Measurements from ENCODE around the gene NSUN2. TPM values are rescaled to one million over a fixed set of nuclear protein-coding genes. Genes with fewer than 3 reads are reported as not detected.

The NSUN2 gene
- total and polyA plus RNA-seq, 10 donors: 42.4 to 77.8 (median 56.9) TPM

GRCh38 chr5:6604946-6605345 lies 27.9 kb downstream of the NSUN2 start:
- no peaks in the 10 kb centered on the region for H3K27me3 ChIP-seq (replicated peaks in 1 of 7)
- WGBS, 5 donors: 96 to 98% (median 97%) methylated on average over 12 of the region's 12 CpGs
- peaks cover 18 to 100% (median 98%) of the 10 kb centered on the region in 6 donors for H3K36me3 ChIP-seq

GRCh38 chr5:6604341-6604740 lies 28.5 kb downstream of the NSUN2 start:
- WGBS, 5 donors: 83 to 96% (median 94%) methylated on average over 5 to 6 of the region's 6 CpGs
- H3K27me3 ChIP-seq (replicated peaks in 1 of 7): no peaks in the 10 kb centered on the region
- peaks cover 0 to 4% (median 0%) of the 10 kb centered on the region in 6 donors for H3K4me1 ChIP-seq
- H3K4me3 ChIP-seq: no peak overlapping the region
- peaks cover 18 to 100% (median 98%) of the 10 kb centered on the region in 6 donors for H3K36me3 ChIP-seq
- no peak overlapping the region for H3K27ac ChIP-seq
- intact Hi-C loops (cut with DNase I; ENCODE audit: low total_unique reads): no loop called here
- DNase-seq: no peak
- H3K9me3 ChIP-seq: no peaks in the 10 kb centered on the region
- TF ChIP-seq POLR2AphosphoS5 (IDR thresholded peaks at IDR 0.05): no peak
- no peak for TF ChIP-seq POLR2A (IDR thresholded peaks at IDR 0.05)
- no peak for TF ChIP-seq CTCF (IDR thresholded peaks at IDR 0.05 in 8 of 11, conservative IDR thresholded peaks at IDR 0.05 in 3 of 11)

More at GRCh38 chr5:6604946-6605345, 27.9 kb downstream of the NSUN2 start:
- Histone ChIP-seq H3K4me1 (peaks cover 0 to 4% (median 0%) of the 10 kb centered on the region in 6 donors), H3K4me3 (no peak overlapping the region), H3K27ac (no peak overlapping the region), H3K9me3 (no peaks in the 10 kb centered on the region)
- no peak for DNase-seq
- TF ChIP-seq POLR2A (IDR thresholded peaks at IDR 0.05): no peak
- no peak for TF ChIP-seq POLR2AphosphoS5 (IDR thresholded peaks at IDR 0.05)
- no peak for TF ChIP-seq CTCF (IDR thresholded peaks at IDR 0.05 in 8 of 11, conservative IDR thresholded peaks at IDR 0.05 in 3 of 11)
- intact Hi-C loops (cut with DNase I; ENCODE audit: low total_unique reads): no loop called here

GRCh38 chr5:6603643-6604042 lies 29.2 kb downstream of the NSUN2 start:
- H3K4me1 ChIP-seq: peaks cover 0 to 4% (median 0%) of the 10 kb centered on the region in 6 donors
- no peak for DNase-seq
- no peak overlapping the region for H3K27ac ChIP-seq
- WGBS, 5 donors: 89 to 94% (median 93%) methylated on average over 4 to 5 of the region's 5 CpGs
- H3K36me3 ChIP-seq: peaks cover 14 to 100% (median 98%) of the 10 kb centered on the region in 6 donors
- H3K9me3 ChIP-seq: no peaks in the 10 kb centered on the region
- TF ChIP-seq POLR2A (IDR thresholded peaks at IDR 0.05) (no peak), POLR2AphosphoS5 (IDR thresholded peaks at IDR 0.05) (no peak), CTCF (IDR thresholded peaks at IDR 0.05 in 8 of 11, conservative IDR thresholded peaks at IDR 0.05 in 3 of 11) (no peak)
- intact Hi-C loops (cut with DNase I; ENCODE audit: low total_unique reads): no loop called here
- H3K4me3 ChIP-seq: no peak overlapping the region
- H3K27me3 ChIP-seq (replicated peaks in 1 of 7): no peaks in the 10 kb centered on the region

- TF ChIP-seq POLR2AphosphoS5 (IDR thresholded peaks at IDR 0.05) (no peak), POLR2A (IDR thresholded peaks at IDR 0.05) (no peak), CTCF (IDR thresholded peaks at IDR 0.05 in 8 of 11, conservative IDR thresholded peaks at IDR 0.05 in 3 of 11) (no peak)
- intact Hi-C loops (cut with DNase I; ENCODE audit: low total_unique reads): no loop called here
- Histone ChIP-seq H3K27me3 (replicated peaks in 1 of 7) (no peaks in the 10 kb centered on the region), H3K4me1 (no peaks in the 10 kb centered on the region), H3K9me3 (no peaks in the 10 kb centered on the region), H3K36me3 (peaks cover 6 to 100% (median 98%) of the 10 kb centered on the region in 6 donors), H3K4me3 (no peak overlapping the region), H3K27ac (no peak overlapping the region)
- 81 to 98% (median 96%) methylated on average over 7 of the region's 7 CpGs for WGBS, 5 donors
- DNase-seq: no peak
These were observed 30.4 kb downstream of the NSUN2 start for GRCh38 chr5:6602441-6602840.
